CD4-positive, CD25-positive, alpha-beta regulatory T cell (primary cell): ENCODE data around the gene HOMER2. TPM values are rescaled to one million over a fixed set of nuclear protein-coding genes. Genes with fewer than 3 reads are reported as not detected.

ENCODE experiments used
- ATAC-seq, 2 donors: fragments of 150-1000 bp; cut with Tn5 transposase; one replicate each; pipeline ENCODE4 v1.10.0; 2021; ENCODE audit warnings: low read depth in 2 of 2, moderate number of reproducible peaks in 2 of 2, moderate library complexity in 1 of 2
- DNase-seq, 3 donors: peaks; one replicate each; pipeline versions ENCODE4 v3.0.0 to v3.0.0-alpha.2; 2012 to 2022; ENCODE audit warnings: mixed read lengths in 1 of 3
- H3K27ac ChIP-seq: one replicate; pipeline ENCODE4 v1.7.0; 2013; ENCODE audit warnings: mild to moderate bottlenecking, low read length; ENCODE audit not compliant: insufficient read depth, poor library complexity, severe bottlenecking
- H3K27me3 ChIP-seq: one replicate; pipeline ENCODE4 v1.7.0; 2013; ENCODE audit warnings: low read length; ENCODE audit not compliant: control insufficient read depth, insufficient read depth
- H3K36me3 ChIP-seq: one replicate; pipeline ENCODE4 v1.7.0; 2013; ENCODE audit warnings: mild to moderate bottlenecking, low read length, moderate library complexity; ENCODE audit not compliant: control insufficient read depth, insufficient read depth
- H3K4me1 ChIP-seq: 2 replicates; pipeline ENCODE4 v1.7.0; 2013; ENCODE audit warnings: mild to moderate bottlenecking, low read length; ENCODE audit not compliant: insufficient read depth, control insufficient read depth, poor library complexity, severe bottlenecking
- H3K4me3 ChIP-seq: one replicate; pipeline ENCODE4 v1.7.0; 2013; ENCODE audit warnings: low read depth, mild to moderate bottlenecking, low read length, moderate library complexity
- H3K9me3 ChIP-seq, 2 experiments: 1 replicate in 1 of 2; 2 replicates in 1 of 2; pipeline ENCODE4 v1.7.0; 2013; ENCODE audit warnings: low read length in 2 of 2, mild to moderate bottlenecking in 1 of 2, moderate library complexity in 1 of 2; ENCODE audit not compliant: control insufficient read depth in 2 of 2
- H3K27ac Mint-ChIP-seq, 3 donors: one replicate each; pipeline ENCODE4 v1.8.0; 2020 to 2022; ENCODE audit warnings: mild to moderate bottlenecking in 3 of 3, mixed read lengths in 3 of 3, moderate library complexity in 2 of 3
- H3K27me3 Mint-ChIP-seq: one replicate; pipeline ENCODE4 v1.8.0; 2022; ENCODE audit warnings: mild to moderate bottlenecking, mixed read lengths
- H3K36me3 Mint-ChIP-seq: one replicate; pipeline ENCODE4 v1.8.0; 2020; ENCODE audit warnings: mixed read lengths
- H3K4me1 Mint-ChIP-seq, 4 donors: one replicate each; pipeline ENCODE4 v1.8.0; 2020 to 2022; ENCODE audit warnings: mixed read lengths in 4 of 4, mild to moderate bottlenecking in 1 of 4
- H3K4me3 Mint-ChIP-seq, 4 donors: one replicate each; pipeline ENCODE4 v1.8.0; 2020 to 2022; ENCODE audit warnings: mild to moderate bottlenecking in 4 of 4, mixed read lengths in 4 of 4, moderate library complexity in 3 of 4
- H3K9me3 Mint-ChIP-seq, 7 donors: one replicate each; pipeline ENCODE4 v1.8.0; 2020 to 2022; ENCODE audit warnings: mixed read lengths in 7 of 7, mild to moderate bottlenecking in 3 of 7, moderate library complexity in 2 of 7
- polyA plus RNA-seq, 4 donors: library from polyadenylated mRNA; unstranded; fragments of 300-500 nt; fragmentation: Illumina TruSeq; gene quantifications; one replicate each; pipeline ENCODE4 v1.2.3, GENCODE V29; 2021
- total RNA-seq: library from RNA; stranded (reverse); gene quantifications from one replicate; pipeline ENCODE4 v1.2.3, GENCODE V29; 2022

HOMER2 gene
- total and polyA plus RNA-seq, 5 donors from 2014 or later, result 2.6 to 9.4 (median 3.4) TPM

- H3K36me3 ChIP-seq, result no peaks in the 10 kb centered on the region
- H3K9me3 ChIP-seq, result no peaks in the 10 kb centered on the region
- H3K4me1 Mint-ChIP-seq, result peaks cover 0 to 2% (median 0%) of the 10 kb centered on the region in 4 donors
- DNase-seq (no peak), ATAC-seq (no peak)
- H3K27me3 ChIP-seq, result no peaks in the 10 kb centered on the region
- H3K4me3 Mint-ChIP-seq, result no peak overlapping the region
- peaks cover 4% of the 10 kb centered on the region for H3K27me3 Mint-ChIP-seq
- H3K36me3 Mint-ChIP-seq, result no peaks in the 10 kb centered on the region
- H3K27ac Mint-ChIP-seq, result no peak overlapping the region
- no peaks in the 10 kb centered on the region for H3K4me1 ChIP-seq
- no peak overlapping the region for H3K4me3 ChIP-seq
- no peaks in the 10 kb centered on the region for H3K9me3 Mint-ChIP-seq
- H3K27ac ChIP-seq, result no peak overlapping the region
These were observed 77.0 kb downstream of the HOMER2 start for GRCh38 chr15:82875411-82876003.

- Mint-ChIP-seq H3K4me1 (no peaks in the 10 kb centered on the region), H3K4me3 (no peak overlapping the region), H3K9me3 (no peaks in the 10 kb centered on the region), H3K36me3 (no peaks in the 10 kb centered on the region), H3K27me3 (peaks cover 4% of the 10 kb centered on the region), H3K27ac (no peak overlapping the region)
- H3K36me3 ChIP-seq, result no peaks in the 10 kb centered on the region
- DNase-seq, result no peak
- H3K27ac ChIP-seq, result no peak overlapping the region
- H3K4me1 ChIP-seq, result no peaks in the 10 kb centered on the region
- no peaks in the 10 kb centered on the region for H3K9me3 ChIP-seq
- H3K27me3 ChIP-seq, result no peaks in the 10 kb centered on the region
- ATAC-seq, result no peak
- no peak overlapping the region for H3K4me3 ChIP-seq
These were observed 77.6 kb downstream of the HOMER2 start for GRCh38 chr15:82874961-82875360.

- Mint-ChIP-seq H3K27me3 (peaks cover 4% of the 10 kb centered on the region), H3K4me1 (no peaks in the 10 kb centered on the region), H3K9me3 (no peaks in the 10 kb centered on the region), H3K27ac (no peak overlapping the region), H3K4me3 (no peak overlapping the region), H3K36me3 (no peaks in the 10 kb centered on the region)
- no peak overlapping the region for H3K27ac ChIP-seq
- ATAC-seq, result no peak
- no peaks in the 10 kb centered on the region for H3K9me3 ChIP-seq
- no peak for DNase-seq
- H3K4me1 ChIP-seq, result no peaks in the 10 kb centered on the region
- no peak overlapping the region for H3K4me3 ChIP-seq
- H3K36me3 ChIP-seq, result no peaks in the 10 kb centered on the region
- no peaks in the 10 kb centered on the region for H3K27me3 ChIP-seq
These were observed 78.3 kb downstream of the HOMER2 start for GRCh38 chr15:82874267-82874666.

- ATAC-seq (no peak), DNase-seq (no peak)
- H3K4me1 ChIP-seq, result no peaks in the 10 kb centered on the region
- no peak overlapping the region for H3K4me3 ChIP-seq
- no peaks in the 10 kb centered on the region for H3K27me3 ChIP-seq
- H3K27me3 Mint-ChIP-seq, result peaks cover 4% of the 10 kb centered on the region
- no peaks in the 10 kb centered on the region for H3K9me3 ChIP-seq
- H3K4me1 Mint-ChIP-seq, result no peaks in the 10 kb centered on the region
- no peak overlapping the region for H3K4me3 Mint-ChIP-seq
- H3K36me3 Mint-ChIP-seq, result no peaks in the 10 kb centered on the region
- peaks cover 0 to 2% (median 0%) of the 10 kb centered on the region in 7 donors for H3K9me3 Mint-ChIP-seq
- no peak overlapping the region for H3K27ac ChIP-seq
- H3K27ac Mint-ChIP-seq, result no peak overlapping the region
- no peaks in the 10 kb centered on the region for H3K36me3 ChIP-seq
These were observed 79.4 kb downstream of the HOMER2 start for GRCh38 chr15:82873000-82873680.

- Mint-ChIP-seq H3K27me3 (peaks cover 4% of the 10 kb centered on the region), H3K9me3 (peaks cover 0 to 2% (median 0%) of the 10 kb centered on the region in 7 donors), H3K27ac (no peak overlapping the region), H3K36me3 (no peaks in the 10 kb centered on the region), H3K4me1 (no peaks in the 10 kb centered on the region), H3K4me3 (no peak overlapping the region)
- Histone ChIP-seq H3K36me3 (no peaks in the 10 kb centered on the region), H3K27ac (no peak overlapping the region), H3K9me3 (no peaks in the 10 kb centered on the region), H3K4me1 (no peaks in the 10 kb centered on the region), H3K27me3 (no peaks in the 10 kb centered on the region), H3K4me3 (no peak overlapping the region)
- ATAC-seq (no peak), DNase-seq (no peak)
These were observed 80.6 kb downstream of the HOMER2 start for GRCh38 chr15:82871832-82872484.

GRCh38 chr15:82871358-82871757 lies 81.2 kb downstream of the HOMER2 start:
- no peaks in the 10 kb centered on the region for H3K9me3 ChIP-seq
- H3K36me3 Mint-ChIP-seq, result no peaks in the 10 kb centered on the region
- no peak overlapping the region for H3K27ac Mint-ChIP-seq
- no peak overlapping the region for H3K4me3 ChIP-seq
- peaks cover 4% of the 10 kb centered on the region for H3K27me3 Mint-ChIP-seq
- H3K4me1 ChIP-seq, result no peaks in the 10 kb centered on the region
- peaks cover 0 to 2% (median 0%) of the 10 kb centered on the region in 7 donors for H3K9me3 Mint-ChIP-seq
- H3K27me3 ChIP-seq, result no peaks in the 10 kb centered on the region
- H3K4me1 Mint-ChIP-seq, result no peaks in the 10 kb centered on the region
- H3K27ac ChIP-seq, result no peak overlapping the region
- ATAC-seq (no peak), DNase-seq (no peak)
- H3K36me3 ChIP-seq, result no peaks in the 10 kb centered on the region
- H3K4me3 Mint-ChIP-seq, result no peak overlapping the region

GRCh38 chr15:82870727-82871320 lies 81.7 kb downstream of the HOMER2 start:
- Mint-ChIP-seq H3K27me3 (peaks cover 4% of the 10 kb centered on the region), H3K4me1 (no peaks in the 10 kb centered on the region), H3K9me3 (peaks cover 0 to 2% (median 0%) of the 10 kb centered on the region in 7 donors), H3K4me3 (no peak overlapping the region), H3K36me3 (no peaks in the 10 kb centered on the region), H3K27ac (no peak overlapping the region)
- Histone ChIP-seq H3K36me3 (no peaks in the 10 kb centered on the region), H3K4me3 (no peak overlapping the region), H3K4me1 (no peaks in the 10 kb centered on the region), H3K27ac (no peak overlapping the region), H3K27me3 (no peaks in the 10 kb centered on the region), H3K9me3 (no peaks in the 10 kb centered on the region)
- DNase-seq (no peak), ATAC-seq (no peak)
